Inferior parietal cortex (tissue), 1 donor: ENCODE data around the gene DIRAS2.
"Not testable (repeated sequence)": the region's sequence is repeated elsewhere in the genome, so short reads cannot be mapped to it uniquely, and the experiment has no call there.

Experiments used
- DNase-seq: peaks from one replicate; pipeline ENCODE4 v3.0.0-alpha.2; 2016; ENCODE audit errors: extremely low spot score

The DIRAS2 gene, protein sequence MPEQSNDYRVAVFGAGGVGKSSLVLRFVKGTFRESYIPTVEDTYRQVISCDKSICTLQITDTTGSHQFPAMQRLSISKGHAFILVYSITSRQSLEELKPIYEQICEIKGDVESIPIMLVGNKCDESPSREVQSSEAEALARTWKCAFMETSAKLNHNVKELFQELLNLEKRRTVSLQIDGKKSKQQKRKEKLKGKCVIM

DNA sequence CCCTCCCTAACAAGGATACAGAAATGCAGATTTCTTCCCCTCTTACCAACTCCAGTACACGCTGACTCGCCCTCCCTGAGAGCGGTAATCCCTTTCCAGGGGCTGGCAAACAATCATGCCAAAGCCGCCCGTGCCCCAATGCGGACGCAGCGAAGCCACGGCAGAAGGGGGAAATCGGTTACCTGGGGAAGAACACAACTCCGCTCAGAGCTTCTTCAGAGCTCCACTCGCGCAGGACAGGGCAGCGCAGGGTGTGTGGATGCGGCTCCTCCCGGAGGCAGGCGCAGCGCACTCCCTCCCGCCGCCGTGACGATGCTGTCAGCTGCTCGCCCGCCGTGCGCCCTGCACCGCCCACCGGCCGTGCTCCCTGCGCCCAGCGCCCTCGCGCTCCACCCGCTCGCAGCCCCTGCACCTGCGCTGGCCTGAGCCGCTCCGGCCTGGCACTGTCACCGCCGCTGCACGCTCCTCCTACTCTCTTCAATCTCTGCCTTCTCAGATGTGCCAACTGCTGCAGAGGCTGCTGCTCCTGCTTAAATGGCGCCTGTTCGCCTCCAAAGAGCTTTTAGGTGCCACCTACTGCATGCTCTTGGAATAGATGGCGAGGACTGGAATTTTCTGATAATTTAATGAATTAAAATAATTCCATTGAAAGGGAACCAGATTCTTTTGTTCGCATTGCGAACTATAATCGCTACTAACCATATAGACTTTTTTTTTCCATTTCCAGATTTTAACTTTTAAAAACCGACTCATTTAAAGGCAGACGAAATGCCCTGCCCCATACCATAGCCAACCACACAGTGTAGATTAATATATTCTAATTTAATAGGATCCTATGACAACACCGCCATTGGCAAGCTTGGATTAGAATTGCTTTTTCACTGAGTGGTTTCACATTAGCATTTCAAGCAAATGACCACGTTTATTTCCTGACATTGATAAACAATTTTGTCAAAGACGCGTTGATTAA, at the start of gene DIRAS2:
Gene DIRAS2, minus strand, starts transcription at position 255 of the 970 bp plus-strand sequence. CDS start 28,997 bp downstream, outside the sequence.
- DNase-seq = peak; percentile 77

- peak; percentile 59 for DNase-seq
These were observed 42.1 kb upstream of the DIRAS2 start for GRCh38 chr9:90684736-90685135.

- no peak for DNase-seq
These were observed 41.5 kb upstream of the DIRAS2 start for GRCh38 chr9:90684106-90684505.

GRCh38 chr9:90680534-90680933, 37.9 kb upstream of the DIRAS2 start:
- DNase-seq = no peak

DNA sequence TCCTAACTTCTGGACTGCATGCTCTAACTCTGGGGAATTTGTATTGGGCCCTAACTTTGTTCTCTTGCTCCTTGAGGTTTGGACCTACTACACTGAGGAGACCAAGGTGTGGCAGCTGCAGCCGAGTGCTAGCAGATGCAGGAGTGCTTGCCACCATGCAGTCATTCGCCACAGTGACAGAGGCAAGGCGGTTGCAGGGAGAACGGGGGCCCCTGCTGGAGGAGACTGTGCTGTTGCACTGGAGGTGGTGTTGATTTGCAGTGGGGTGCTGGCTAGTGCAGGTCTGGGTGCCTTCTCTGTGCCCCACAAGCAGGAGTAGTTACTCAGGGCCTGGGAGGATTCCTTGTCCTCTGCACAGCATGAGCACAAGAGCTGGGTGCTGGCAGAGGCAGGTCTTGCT, 22.4 kb upstream of the DIRAS2 start:
- no peak for DNase-seq

GRCh38 chr9:90659650-90660364, 17.2 kb upstream of the DIRAS2 start:
- no peak for DNase-seq

DNA sequence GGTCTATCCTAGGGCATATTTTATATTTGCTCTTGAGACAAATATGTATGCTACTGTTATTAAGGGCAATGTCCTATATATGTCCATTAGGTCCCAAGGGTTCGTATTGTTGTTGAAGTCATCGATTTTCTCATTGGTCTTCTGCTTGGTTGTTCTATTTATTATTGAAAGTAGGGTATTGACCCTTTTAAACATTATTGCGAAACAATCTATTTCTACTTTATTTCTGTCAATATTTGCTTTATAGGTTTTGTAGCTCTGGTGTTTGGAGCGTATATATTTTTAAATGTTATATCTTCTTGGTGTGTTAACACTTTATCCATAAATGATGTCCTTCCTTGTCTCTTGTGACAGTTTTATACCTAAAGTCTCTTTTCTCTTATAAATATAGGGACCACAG, 16.2 kb upstream of the DIRAS2 start:
- DNase-seq = no peak

DNA sequence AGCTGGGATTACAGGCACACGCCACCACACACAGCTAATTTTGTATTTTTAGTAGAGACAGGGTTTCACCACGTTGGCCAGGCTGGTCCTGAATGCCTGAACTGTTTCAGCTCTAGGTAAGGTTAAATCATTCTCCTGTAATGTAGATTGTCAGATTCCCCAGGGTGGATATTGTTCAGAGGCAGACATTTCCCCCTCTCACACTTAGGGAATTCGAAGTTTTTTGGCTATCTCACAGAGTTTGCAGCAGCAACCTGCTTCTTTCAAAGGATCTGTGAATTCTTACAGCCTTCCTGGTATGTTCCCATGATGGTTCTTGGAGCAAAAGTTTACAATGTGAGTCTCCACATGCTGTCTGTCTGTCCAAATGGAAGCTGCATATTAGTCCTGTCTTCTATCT, 15.6 kb upstream of the DIRAS2 start:
- no peak for DNase-seq

DNA sequence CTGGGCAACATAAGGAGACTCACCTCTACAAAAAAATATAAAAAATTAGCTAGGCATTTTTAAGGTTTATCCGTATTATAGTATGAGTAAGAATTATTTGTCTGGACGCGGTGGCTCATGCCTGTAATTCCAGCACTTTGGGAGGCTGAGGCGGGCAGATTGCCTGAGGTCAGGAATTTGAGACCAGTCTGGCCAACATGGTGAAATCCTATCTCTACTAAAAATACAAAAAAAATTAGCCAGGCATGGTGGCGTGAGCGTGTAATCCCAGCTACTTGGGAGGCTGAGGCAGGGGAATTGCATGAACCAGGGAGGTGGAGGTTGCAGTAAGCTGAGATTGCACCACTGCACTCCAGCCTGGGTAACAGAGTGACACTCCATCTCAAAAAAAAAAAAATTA, 14.3 kb upstream of the DIRAS2 start:
- DNase-seq = not testable (repeated sequence)

DNA sequence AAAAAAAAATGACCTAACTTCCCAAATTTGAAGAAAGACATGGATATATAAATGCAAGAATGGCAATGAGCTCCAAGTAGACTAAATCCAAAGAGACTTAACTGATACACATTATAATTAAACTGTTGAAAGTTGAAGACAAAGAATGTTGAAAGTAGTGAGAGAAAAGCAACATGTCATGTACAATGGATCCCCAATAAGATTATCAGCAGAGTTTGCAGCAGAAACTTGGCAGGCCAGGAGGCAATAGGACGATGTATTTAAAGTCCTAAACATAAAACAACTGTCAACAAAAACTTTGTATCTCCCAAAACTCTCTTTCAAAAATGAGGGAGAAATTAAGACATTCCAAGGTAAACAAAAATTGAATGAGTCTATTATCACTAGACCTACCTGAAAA, 8.6 kb upstream of the DIRAS2 start:
- DNase-seq = no peak

DNA sequence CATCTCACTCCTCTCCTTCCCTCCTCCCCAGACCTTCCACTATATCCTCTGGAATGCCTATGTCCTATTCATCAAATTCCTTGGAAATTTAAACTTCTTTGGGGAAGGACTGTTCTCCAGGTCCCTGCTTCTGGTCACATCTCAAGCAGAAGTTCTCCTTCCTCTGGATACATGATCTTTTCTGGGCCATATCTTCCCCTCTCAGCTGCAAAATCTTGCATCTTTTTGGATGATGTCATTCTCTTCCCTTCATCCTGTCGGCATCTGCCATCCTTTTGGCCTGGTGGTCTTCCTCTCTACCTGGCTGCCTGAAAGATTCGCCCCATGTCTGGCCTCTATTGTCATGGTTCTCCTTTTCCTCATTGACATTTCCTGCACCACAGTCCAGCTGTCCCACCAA, 5.2 kb upstream of the DIRAS2 start:
- no peak for DNase-seq

- DNase-seq = no peak
These were observed 3.1 kb upstream of the DIRAS2 start for GRCh38 chr9:90645721-90646120.

GRCh38 chr9:90641884-90642487, 638 bp downstream of the DIRAS2 start:
- peak; percentile 71 for DNase-seq

GRCh38 chr9:90641086-90641485, 1.5 kb downstream of the DIRAS2 start:
- DNase-seq = no peak

DNA sequence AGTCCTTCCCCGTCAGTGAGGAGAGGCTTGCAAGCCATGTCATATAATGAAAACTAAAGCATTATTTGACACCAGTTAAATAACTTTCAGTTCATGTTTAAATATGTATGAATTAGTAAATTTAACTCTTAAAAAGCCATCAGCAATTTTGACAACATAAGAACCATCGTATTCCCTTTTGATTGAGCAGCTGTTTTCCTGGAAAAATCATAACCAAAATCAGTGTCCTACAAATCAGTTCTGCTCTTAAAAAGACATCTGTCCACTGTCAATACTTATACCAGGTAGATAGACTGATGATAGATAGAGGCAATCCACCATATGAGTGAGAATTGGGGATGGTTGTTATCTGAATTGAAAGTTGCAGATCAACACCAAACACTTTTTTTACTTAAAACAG, 2.3 kb downstream of the DIRAS2 start:
- DNase-seq = no peak

DNA sequence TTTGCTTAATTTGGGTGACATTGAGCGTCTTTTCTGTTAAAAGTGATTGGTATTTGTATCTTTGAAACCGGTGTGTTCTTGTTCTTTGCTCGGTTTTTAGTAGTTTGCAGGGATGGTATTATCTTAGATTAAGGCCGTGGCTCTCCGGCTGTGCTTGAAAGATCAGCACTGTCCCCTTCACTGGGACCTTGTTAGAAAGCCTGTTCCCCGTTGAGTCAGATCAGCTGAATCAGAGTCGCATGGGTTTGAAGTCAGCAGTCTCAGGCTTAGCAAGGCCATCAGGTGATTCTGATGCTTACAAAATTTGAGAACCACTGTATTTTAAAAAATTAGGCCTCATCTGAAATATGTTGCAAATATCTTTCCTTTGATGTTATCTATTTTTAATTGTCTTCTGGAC, 5.0 kb downstream of the DIRAS2 start:
- no peak for DNase-seq

GRCh38 chr9:90632647-90633207, 9.9 kb downstream of the DIRAS2 start:
- DNase-seq = no peak

GRCh38 chr9:90631964-90632363, 10.7 kb downstream of the DIRAS2 start:
- no peak for DNase-seq

GRCh38 chr9:90629991-90630390, 12.6 kb downstream of the DIRAS2 start:
- no peak for DNase-seq

DNA sequence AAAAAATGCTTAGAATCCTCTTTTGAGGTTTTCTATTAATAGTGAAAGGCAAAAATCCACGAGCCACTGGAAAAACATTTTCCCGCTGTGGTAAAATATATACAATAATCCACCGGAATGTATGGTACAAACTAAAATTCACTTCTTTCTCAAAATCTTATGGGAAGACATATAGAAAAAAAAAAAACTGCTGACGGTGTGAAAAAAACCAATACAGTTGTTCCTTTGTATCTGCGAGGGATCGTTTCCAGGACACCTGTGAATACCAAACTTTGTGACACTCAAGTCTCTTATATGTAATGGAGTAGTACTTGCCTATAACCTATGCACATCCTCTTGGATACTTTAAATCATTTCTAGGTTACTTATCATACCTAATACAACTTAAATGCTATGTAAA, 13.3 kb downstream of the DIRAS2 start:
- no peak for DNase-seq

GRCh38 chr9:90616806-90617205, 25.8 kb downstream of the DIRAS2 start:
- DNase-seq = no peak

- DNase-seq = no peak
These were observed 29.1 kb downstream of the DIRAS2 start for GRCh38 chr9:90613502-90613901.
